NCI-H345 treated with DMSO at 0.1 percent for 48 hours (cell line): ENCODE results near the gene ZCCHC3.
A peak's percentile ranks its signal among the peaks of the same experiment; 100 is the strongest.
"Not testable (repeated sequence)": the region's sequence is repeated elsewhere in the genome, so short reads cannot be mapped to it uniquely, and the experiment has no call there.

Source experiments
- DNase-seq: peaks from one replicate; lab custom pipeline; 2025; ENCODE audit not compliant: unreplicated experiment; lab: John Stamatoyannopoulos, UW

Gene ZCCHC3, protein sequence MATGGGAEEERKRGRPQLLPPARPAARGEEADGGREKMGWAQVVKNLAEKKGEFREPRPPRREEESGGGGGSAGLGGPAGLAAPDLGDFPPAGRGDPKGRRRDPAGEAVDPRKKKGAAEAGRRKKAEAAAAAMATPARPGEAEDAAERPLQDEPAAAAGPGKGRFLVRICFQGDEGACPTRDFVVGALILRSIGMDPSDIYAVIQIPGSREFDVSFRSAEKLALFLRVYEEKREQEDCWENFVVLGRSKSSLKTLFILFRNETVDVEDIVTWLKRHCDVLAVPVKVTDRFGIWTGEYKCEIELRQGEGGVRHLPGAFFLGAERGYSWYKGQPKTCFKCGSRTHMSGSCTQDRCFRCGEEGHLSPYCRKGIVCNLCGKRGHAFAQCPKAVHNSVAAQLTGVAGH

DNA sequence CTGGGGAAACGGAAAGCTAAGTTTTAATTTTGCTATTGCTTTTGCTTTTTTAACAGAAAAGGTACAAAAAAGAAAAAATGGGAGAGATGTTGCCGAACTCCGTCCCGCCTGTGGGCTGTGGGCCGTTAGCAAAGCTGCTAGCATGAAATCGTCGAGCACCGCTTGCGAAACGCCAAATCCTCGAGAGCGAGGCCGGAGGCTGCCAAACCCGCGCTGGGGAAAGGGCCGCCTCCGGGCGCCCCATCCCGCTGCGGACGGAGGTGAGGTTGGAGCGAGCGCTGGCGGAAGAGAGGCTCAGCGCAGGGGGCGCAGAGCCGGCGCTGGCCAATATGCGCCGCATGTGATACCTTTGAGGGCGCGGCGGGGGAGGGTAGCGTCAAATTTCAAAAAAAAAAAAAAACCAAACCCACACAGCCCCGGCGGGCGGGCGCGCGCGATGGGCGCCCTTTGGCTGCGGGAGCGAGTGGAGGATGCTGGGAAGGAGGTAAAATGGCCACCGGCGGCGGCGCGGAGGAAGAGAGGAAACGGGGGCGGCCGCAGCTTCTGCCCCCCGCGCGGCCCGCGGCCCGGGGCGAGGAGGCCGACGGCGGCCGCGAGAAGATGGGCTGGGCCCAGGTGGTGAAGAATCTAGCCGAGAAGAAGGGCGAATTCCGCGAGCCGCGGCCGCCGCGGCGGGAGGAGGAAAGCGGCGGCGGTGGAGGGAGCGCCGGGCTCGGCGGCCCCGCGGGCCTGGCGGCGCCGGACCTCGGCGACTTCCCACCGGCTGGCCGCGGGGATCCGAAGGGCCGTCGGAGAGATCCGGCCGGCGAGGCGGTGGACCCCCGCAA is at the start of gene ZCCHC3:
Gene ZCCHC3 (plus strand): TSS at position 473 of the 827 bp plus-strand sequence. CDS start 17 bp downstream, at position 490.
- DNase-seq: peak; percentile 83

DNA sequence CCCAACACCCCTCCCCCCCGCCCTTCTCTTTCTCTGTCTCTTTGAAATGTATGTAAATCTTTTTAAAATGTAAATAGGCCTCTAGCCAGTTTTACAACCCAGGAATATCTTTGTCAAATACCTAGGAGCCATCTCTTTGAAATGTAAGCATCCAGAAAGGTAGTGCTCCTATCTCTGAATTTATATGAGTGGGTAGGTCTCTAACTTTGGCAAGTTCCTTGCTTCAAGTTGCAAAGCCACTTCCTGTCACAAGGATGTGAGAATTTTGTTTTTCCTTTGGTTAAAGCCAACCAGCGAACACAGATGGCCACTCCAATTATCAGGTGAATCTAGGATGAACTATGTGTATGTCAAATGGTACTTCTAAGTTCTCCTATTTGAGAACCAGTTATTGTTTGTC is 46.0 kb upstream of the ZCCHC3 start:
- DNase-seq: no peak

DNA sequence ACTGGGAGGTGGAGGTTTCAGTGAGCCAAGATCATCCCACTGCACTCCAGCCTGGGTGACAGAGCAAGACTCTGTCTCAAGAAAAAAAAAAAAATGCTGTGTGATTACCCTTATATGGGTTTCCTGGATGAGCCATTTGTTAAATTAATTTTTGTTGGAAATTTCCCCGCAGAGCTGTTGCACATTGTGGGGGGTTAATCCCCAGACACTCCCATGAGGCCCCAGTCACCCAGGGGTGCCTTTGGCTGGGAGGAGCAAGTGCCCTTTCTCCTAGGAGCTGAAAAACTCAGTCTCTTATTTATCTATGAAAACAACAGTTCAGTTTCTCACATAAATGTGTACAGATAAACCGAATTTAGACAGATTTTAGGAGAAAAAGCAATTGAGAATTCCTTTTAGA is 44.6 kb upstream of the ZCCHC3 start:
- no peak for DNase-seq

DNA sequence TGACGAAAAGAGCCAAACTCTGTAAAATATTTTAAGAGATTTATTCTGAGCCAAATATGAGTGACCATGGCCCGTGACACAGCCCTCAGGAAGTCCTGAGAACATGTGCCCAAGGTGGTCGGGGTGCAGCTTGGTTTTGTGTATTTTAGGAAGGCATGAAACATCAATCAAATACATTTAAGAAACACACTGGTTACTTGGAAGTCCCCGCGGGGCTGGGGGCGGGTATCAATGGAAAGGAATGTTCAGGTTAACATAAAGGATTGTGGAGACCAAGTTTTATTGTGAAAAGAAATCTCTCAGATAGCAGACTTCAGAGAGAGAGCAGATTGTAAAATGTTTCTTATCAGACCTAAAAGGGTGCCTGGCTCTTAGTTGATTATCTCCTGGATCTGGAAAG is 43.9 kb upstream of the ZCCHC3 start:
- DNase-seq: not testable (repeated sequence)

DNA sequence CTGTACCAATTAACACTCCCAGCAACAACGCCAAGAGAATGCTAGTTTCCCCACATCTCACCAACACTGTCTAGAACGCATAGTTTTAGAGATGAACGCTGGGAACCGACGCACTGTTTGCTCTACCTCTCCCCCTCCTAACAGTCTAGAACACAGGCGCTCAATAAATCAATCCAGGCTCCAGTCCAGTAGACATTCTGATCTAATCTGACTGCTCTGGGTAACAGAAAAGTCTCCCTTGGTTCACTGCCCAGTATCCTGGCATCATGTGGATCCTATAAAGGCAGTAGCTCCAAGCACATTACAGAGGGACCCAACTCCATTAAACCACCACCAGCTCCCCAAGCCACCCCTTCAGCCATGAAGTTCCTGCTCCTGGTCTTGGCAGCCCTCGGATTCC is 40.0 kb upstream of the ZCCHC3 start, which contains the start of gene DEFB132:
Gene DEFB132 (plus strand): TSS at position 306 of the 400 bp plus-strand sequence. CDS start 55 bp downstream, at position 361.
- DNase-seq: no peak

DNA sequence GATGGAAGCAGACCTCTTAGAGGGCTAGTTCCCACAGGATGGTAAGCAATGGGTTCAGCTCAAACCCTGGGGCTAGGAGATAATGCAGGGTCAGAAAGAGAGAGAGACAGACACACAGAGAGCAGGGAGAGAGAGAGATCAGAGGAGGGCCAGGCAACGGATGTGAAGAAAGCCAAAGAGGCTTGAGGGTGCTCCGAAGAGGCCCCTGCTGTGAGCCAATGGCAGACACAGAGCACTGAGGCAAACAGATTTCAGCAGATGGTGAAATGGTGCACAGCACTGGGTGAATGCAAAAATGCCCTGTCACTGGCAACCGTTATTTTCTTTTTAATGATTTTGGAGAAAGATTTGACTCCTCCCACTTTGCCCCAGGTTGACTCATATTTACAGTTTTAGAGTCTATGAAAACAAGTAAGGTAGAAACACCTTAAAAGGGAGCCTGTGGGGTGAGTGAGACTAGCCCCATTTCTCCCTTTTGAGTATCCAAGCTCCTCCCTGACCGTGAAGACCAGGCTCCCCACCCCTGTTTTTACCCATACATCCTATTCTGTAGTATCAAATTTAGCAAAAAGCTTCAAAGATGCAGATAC is 39.0 kb upstream of the ZCCHC3 start:
- DNase-seq: no peak

DNA sequence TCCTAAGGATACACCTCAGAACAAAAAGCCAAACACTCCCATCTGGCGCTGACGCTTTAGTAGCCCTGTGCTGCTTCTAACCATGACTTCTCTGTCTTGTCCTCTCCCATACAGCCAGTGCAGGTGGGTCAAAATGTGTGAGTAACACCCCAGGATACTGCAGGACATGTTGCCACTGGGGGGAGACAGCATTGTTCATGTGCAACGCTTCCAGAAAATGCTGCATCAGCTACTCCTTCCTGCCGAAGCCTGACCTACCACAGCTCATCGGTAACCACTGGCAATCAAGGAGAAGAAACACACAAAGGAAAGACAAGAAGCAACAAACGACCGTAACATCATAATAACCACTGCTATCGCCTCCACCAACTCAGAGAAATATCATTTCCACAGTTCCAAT is 38.4 kb upstream of the ZCCHC3 start:
- DNase-seq: no peak

DNA sequence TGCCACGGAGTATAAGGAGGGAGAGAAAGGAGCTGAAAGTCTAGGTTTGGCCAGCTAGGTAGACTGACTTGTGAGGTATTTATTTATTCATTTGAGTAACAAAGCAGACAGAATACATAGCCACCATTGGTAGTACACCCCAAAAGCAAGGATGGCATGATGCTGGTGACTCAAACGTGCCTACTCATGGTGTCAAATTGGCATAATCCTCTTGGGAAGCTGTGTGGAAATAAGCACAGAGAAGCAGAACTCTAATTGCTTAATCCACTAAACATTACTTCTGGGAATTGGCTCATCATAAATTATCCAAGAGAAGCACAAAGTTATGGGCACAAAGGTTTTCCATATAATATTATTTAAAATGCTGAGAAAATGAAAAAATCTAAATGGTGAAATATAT is 37.4 kb upstream of the ZCCHC3 start:
- DNase-seq: no peak

DNA sequence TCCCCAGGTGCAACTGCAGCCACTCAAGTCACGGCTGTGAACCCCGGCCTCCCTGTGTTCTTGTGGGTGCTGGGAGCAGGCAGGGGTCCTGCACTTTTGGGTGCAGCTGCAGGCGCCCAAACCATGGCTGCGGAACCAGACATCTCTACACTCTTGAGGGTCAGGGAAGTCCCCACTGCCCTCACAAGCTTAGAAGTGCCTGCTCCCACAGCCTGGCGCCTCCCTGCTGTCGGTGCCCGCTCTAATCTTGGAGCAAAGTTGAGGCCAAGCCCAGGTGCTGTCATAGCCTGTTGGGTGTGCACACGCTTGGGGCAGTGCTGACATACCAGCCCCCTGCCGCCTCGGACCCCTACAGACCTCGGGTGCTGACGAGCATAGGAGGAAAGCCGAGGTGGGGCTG is 33.7 kb upstream of the ZCCHC3 start:
- no peak for DNase-seq

DNA sequence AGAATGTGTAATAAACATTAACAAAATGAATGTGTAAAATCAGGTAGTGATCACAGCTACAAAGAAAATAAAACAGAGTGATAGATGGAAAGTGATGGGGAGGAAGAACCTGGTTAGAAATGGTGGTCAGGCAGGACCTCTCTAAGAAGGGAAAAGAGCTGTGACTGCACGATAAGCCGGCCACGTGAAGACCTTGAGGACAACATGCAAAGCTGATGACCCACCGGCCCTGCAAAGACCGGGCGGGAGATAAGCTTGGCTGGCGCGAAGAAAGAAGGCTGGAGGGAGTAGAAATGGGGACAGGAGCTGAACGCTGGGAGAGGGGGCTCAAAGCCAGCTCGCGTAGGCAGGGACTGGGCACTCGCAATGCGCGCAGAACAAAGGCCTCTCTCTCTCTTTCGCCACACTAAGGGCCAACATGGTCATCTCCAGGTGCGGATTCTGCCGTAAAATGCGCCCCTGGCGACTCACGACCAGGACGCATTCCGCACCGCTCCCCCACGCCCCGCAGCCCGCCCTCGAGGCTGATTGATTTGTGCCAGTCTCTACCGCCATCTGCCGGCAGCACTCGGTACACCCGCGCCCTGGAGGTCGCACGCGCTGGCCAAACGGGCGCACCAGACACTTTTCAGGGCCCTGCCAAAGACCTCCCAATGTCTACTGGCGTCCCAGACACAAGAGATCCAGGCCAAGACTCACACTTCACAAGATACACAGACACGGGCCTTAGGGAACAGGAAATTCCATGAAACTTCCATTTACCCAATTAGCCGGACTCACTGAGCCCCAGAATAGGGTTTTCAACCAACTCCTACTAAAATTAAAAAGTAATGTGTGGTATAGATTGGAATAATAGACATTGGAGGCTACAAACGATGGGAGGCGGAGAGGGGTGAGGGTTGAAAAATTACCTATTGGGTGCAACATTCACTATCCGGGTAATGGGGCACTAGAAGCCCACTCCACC is 30.5 kb upstream of the ZCCHC3 start:
- peak; percentile 74 for DNase-seq

DNA sequence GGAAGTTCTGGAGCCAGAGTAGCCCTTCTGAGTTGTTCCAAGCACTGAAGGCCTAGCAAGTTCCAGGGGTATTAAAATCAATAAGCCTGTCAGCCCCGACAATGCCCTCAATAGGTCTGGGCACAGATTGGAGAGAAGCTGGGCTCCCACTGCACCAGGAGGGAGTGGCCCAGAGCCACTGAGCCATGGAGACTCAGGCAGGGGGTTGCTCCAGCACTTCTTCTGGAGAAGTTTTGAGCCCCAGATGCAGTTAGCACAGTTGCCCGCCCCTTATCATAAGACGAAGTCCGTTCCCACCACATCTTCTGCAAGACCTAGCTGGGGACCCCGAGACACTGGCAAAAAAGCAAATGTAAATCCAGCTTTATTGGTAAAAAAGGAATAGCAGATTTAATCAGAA is 26.9 kb upstream of the ZCCHC3 start:
- no peak for DNase-seq

DNA sequence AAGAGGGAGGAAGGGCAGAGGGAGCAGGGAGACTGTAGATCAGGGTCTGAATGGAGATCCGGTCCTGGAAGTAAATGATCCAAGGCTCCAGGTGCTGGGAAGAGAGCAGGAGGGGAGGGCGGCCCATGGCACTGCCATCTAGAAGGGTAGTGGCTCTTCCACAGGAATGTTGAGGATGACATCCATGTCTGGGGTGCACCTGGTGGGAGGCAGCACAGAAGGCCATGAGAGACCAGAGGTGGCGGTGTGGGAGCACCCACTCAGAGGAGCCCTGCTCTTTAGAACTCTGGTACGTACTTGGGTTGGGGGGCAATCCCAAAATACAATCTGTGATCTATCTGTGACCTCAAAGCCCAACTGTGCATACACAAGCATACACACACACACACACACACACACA is 26.3 kb upstream of the ZCCHC3 start:
- no peak for DNase-seq

DNA sequence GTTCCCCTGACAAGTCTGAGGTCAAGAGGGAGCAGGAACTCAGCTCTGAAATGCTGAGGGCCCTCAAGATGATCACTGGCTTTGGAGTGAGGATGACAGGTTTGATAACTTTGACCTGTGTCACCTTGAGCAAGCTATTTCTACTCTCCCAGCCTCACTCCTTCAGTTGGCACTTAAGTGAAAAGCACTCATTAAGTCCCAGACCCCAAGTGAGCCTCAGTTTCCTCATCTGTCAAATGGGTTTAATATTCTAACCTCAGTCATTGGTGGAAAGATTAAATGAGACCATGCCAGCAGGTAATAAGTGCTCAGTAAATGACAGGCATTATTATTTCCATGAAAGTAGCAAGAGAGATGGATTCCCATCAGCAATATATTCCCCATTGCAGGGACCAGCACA is 25.8 kb upstream of the ZCCHC3 start:
- no peak for DNase-seq

DNA sequence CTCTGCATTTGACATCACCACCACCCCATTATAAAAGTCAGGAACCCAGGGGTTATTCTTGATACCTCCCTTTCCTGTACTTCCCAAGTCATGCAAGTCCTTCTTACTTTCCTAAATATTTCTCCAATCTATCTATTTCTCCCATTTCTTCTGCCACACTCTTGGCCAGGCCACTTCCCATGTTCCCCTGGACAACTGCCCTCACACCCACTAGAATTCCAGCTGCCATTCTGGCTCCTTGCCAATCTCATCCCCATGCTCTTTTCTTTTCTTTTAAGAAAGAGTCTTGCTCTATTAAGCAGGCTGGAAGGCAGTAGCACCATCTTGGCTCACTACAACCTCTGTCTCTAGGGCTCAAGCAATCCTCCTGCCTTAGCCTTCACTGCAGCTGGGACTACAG is 24.7 kb upstream of the ZCCHC3 start:
- no peak for DNase-seq

DNA sequence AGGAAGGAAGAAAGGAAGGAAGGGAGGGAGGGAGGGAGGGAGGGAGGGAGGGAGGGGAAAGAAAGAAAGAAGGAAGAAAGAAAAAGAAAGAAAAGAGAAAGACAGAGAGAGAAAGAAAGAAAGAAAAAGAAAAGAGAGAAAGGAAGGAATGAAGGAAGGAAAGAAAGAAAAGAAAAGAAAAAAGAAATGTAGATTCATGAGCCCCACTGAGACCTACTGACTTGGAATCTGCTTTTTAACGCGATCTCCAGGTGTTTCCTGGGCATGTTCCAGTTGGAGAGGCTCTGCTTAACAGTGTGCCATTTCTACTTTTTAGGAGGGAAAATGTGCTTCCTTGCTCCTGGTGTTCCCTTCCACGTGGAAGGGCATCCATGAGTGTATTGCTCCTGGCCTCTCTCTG is 23.5 kb upstream of the ZCCHC3 start:
- no peak for DNase-seq

DNA sequence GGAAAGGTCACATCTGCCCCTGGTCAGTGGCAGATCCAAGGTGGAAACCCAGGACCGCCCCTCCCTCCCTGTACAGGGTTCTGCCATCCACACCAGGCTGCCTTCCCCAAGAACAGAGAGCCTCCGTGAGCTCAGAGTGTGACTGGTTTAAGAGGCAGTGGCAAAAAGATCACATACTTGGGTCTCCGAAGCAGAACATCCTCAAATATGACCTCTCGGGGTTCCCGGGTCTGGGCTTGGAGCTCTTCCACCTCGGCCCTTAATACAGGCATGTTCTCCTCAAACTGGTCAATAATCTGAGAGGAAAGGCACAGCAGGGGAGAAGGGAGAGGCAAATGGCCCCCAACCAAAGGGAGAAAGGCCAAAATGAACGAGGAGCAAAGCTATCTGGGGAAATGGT is 21.6 kb upstream of the ZCCHC3 start:
- no peak for DNase-seq

DNA sequence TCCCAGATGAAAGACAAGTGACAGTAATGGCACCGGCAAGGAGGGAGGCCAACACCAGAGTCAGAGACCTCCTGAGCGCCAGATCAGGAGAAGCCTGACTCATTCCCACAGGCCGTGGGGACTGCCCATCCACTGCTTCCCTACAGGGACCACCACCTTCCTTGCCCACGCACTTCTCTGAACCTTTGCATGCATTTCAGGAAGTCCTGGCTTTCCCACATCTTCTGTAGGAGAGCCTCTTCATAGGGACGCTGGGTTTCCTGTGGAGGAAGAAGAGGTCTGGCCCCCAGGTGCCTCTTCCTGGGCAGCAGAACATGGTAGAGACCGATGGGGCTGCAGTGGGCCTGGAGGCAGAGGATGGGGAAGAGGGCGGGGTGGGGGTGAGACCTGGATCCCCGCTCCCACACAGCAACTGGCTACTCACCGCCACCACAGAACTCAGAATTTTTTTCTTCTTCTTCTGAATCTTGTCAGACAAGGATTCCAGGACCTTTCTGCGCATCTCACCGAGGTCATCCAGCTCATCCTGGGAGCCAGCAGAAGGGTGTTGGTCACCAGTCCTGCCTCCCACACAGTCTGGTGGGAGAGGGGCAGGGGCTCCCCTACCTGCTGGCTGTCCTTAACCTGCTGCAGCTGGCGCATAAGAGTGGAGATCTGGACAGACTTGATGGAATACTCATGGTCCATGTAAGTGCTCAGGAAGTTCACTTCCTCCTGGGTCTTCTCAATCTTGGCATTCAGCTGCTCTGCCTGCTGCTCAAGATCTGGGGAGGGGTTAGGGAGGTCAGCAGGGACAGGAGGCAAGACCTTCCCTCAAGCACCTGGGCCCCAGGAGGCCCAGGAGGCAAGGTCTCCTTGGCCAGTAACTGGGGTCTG is 20.5 kb upstream of the ZCCHC3 start:
- no peak for DNase-seq

DNA sequence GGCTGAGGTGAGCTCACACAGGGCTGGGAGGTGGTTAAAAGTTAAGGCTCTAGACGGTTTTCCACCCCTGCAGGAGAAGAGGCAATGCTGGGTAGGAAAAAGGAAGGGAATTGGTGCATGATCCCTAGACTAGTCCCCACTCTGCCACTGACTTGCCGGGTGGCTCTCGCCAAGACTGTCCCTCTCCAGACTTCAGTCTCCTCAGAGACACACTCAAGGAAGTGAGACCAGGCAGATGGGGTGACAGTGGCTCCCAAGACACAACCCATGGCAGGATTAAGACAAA is 19.9 kb upstream of the ZCCHC3 start:
- no peak for DNase-seq

DNA sequence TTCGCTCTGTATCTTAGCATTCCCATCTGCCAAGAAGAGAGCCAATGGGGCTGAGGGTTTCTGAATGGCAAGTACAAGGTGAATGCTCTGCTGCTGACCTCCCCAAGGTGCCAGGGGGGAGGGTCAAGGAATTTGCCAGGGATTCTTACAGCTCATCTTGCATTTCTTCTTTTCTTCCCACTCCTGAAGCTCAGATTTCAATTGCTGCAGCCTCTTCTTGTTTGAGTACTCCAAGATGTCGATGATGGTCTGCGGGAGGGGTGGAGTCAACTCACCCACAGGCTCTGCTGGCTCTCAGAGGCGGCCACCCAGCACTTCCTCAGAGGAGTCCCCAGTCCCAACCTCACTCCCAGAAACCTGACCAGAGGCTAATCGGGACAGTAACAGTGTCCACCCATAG is 19.2 kb upstream of the ZCCHC3 start:
- no peak for DNase-seq
